HG02571 (cell line): ENCODE measurements around the gene EPB41L1.

Experiments
- ATAC-seq: cut with Tn5 transposase; IDR thresholded peaks from one replicate; pipeline ENCODE4 v1.9.1; 2021; ENCODE audit warnings: mild to moderate bottlenecking, moderate library complexity; ENCODE audit not compliant: unreplicated experiment

Gene EPB41L1

DNA sequence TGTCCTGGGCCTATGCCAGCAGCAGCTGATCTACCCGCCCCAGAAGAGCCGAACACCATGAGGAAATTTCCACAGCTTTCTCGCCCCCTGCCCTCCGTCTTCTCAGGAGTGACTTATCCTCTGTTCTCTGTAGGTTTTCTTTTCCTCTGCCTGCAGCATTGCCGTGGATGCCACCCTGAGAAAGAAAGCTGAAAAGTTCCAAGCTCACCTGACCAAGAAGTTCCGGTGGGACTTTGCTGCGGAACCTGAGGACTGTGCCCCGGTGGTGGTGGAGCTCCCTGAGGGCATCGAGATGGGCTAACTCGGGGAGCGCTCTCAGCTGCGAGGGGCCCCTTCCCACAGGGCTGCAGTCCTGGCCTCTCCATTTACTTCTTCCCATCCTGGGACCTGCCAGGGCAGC is 100.9 kb downstream of the EPB41L1 start:
- ATAC-seq, result no peak

DNA sequence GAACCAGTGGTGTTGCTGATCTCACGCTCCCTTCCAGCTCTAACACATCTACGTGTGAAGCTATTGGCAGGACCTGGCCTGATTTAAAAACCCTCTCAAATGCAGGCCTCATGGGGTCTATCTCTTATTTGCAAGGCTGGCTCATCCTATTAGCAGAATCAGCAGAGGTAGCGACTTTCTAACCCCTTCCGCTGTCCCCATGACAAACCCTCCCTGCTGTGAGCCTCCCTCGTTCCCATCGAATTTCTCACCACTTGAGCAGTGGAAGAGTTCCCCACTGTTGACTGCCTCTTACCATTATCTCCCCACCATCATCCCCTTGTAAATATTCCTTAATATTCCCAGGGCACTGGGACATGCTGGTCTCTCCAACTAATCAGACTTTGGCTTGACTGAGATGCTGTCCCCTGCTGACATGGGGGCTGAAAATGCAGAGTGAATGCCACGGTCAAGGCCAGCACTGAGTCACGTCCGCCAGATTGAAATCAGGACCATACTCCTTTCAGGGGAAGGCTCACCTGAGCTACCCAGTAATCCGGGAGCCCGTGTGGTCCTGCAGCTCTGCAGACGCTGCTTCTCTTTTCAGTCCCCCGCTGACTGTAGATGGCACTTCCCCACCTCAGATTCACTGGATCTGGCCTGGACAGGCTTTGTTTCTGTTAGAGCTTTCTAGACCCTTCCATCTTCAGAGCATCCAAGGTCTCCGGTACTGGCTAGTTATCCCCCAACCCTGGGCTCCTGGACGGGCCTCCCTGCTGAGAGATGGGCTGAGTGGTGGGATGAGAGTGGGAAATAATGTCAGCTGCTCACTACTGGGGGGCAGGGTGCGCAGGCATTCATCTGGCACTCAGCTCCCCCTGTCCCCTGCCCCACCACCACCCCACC is 104.9 kb downstream of the EPB41L1 start:
- ATAC-seq, result no peak

DNA sequence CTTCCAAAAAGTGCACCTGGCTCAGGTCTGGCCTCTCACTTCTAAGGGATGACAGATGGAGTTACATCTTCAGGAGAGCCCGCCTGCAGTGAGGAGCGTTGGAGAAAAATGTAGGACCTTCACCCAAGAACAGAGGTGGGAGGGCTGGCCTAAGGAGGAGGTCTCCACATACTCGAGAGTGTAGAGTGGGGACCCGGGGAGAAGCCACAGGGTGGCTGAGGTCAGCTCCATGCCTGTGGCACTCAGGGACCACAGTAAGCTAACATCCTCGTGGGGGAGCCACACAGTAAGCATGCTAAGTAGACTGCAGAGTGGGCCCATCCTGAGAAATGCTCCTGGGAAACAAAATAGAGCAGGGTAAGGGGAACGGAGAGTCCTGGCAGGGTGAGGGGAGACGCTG is 105.8 kb downstream of the EPB41L1 start:
- no peak for ATAC-seq

DNA sequence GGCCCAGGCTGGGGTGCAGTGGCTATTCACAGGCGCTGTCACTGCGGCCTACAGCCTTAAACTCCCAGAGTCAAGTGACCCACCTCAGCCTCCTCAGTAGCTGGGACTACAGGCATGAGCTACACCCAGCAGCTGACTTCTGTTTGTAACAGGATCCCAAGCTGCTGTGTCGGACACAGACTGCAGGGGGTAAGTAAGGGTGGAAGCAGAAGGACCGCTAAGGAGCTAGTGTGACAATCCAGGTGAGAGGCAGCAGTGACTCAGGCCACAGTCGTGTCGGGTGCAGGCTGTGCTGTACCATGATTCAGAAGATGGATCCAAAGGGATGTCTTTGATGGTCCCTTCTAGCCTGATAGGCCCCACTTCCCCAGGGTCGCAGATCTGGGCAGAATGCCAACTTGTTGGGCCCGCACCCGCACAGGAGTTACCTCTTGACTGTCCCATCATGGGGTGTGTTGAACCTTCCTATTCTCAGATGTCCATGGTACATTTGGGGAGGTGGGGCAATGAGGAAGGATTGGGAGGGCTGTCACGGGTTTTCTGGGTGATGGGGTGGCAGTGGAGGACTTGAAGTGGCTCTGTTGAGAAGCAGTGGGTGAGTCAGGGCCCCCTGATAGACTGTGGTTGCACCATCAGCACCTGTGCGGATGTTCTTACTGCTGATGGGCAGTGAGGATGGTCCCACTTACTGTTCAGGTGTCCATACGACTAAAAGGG is 107.0 kb downstream of the EPB41L1 start:
- no peak for ATAC-seq

DNA sequence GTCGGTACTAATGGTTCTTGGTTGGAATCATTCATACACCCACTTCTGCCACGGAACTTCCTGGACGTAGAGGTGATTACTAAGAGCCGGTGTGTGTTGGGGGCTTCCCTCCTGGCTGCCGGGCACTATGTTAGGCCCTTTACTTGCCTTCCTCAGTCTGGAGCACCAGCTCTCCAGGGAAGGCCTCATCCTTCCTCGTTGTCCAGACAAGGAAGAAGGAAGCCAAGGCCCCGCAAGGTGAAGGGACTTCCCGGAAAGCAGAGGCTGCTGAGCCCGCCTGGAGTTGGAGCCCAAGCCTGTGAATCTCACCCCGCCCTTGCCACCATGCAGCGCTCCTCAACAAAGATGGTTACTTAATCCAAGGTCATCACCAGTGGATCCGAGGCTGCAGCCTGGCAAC is 107.9 kb downstream of the EPB41L1 start:
- ATAC-seq, result no peak

DNA sequence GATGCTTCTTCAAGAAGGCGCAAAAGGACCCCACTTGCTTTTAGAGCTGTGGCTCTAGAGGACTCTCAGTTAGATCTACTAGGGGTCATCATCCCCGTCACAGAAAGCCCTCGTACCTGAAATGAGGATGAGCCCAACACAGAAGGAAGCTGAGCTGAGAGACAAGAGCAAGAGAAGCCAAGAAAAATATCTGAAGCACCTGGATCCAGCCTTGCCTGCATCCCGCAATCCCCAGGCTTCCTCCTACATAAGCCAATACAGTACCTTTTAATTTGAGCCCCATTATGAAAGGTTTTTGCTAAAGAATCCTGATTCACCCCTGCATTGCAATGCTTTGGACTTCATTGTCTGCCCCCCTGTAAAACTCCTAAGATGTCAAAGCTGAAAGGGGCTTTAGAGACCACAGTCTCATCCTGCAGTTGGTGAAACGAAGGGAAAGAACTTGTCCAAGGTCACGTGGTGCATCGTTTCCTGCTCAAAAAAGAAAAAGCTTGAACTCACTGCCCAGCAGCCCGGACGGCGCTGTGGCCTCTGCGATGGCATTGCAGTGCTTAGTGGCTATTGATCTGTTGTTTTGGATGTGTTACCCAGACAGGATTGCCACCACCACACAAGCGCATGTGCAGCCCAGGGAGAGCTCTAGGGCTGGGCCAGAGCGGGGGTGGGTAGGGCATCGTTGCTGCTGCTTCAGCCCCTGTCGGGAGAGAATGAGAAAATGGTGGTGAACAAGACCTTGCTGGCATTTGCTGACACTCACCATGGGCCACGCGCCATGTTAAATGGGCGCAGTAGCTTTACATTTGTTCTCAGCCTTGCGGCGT is 110.1 kb downstream of the EPB41L1 start:
- no peak for ATAC-seq

DNA sequence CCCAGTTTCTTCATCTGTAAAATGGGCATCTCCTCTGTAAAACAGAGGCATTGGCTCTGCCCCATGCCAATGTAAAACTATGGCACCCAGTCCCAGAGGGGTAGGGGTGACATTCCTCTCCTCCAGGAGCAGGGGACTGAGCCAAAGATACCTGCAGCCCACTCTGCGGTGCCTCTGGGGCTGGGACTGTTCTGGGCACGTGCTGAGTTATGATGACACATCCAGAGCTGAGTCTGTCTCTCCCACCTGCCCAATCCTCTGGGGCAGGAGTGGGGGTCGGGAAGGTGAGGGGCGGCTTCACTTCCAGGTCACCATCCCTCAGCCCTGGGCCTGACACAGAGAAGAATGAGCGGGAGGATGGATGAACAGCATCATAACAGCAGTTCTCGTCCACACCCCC is 111.6 kb downstream of the EPB41L1 start:
- ATAC-seq, result no peak

DNA sequence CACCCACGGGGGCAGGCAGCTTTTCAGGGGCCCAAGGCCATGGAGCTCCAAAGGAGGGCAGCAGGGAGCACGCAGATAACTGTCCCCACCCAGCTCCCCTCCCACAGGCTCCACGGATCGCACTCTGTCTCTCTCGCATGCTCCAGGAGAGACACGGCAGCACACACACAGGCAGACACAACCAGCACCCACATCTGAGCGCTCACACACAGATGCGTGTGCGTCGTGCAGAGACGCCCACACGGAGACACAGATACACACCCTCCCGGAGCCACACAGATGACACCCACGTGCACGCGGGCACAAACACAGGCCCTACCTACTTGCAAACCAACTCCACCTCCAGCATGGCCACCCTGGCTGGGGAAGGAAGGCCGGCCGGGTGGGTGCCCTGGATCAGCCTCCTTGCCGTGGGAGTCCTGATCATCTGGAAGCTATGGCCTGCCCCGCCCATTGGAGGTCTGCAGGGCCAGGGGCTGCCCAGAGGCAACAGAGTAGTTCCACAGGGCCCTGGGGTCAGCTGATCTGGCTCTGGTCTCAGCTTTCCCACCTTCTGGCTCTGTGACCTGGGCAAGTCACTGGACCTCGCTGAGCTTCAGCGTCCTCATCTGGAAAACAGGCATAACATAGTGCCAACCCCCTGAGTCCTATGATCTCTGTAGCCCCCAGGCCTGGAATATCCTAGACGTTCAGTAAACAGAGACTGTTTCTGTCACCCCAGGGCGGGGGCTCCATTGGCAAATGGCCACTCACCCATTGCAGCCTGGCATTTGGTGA is 113.3 kb downstream of the EPB41L1 start:
- ATAC-seq, result no peak

DNA sequence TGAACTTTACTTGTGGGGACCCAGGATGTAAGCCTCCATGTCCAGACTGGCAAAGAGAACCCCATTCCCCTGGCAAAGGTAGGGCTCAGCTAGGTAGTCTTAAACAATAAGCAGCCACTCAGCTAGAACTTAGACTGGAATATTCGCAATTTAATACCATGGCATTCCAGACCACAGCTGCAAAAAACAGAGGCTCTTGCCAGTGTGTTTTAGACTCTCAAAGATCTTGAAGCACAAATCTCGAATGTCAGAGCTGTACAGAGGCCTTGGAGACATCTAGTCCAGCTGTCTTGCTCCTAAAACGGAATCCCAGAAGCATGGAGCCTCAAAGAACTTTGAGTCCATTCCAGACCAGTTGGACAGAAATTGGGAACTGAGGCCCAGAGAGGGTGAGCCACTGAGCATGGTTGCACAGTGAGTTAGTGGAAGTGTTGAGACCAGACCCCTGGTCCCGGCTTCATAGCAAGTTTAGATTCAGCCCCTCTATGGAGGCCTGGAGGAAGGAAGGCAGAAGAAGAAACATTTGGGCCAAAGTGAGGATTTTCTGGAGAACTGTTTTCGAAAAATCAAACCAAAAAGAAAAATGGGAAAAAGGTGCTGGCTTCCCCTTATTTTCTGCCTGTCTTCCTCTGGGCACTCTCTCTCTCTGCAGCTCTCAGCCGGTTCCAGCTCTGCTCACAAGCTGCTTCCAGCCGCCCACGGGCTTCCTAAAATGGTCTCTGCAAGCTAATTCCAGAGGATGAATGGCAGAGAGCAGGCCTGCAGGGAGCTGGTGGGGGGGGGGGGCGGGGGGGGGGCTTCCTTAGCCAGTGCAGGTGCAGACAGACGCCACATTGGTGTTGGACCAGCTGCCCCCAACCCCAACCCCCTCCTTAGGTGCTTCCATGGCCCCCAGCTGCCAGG is 114.2 kb downstream of the EPB41L1 start:
- ATAC-seq, result no peak

DNA sequence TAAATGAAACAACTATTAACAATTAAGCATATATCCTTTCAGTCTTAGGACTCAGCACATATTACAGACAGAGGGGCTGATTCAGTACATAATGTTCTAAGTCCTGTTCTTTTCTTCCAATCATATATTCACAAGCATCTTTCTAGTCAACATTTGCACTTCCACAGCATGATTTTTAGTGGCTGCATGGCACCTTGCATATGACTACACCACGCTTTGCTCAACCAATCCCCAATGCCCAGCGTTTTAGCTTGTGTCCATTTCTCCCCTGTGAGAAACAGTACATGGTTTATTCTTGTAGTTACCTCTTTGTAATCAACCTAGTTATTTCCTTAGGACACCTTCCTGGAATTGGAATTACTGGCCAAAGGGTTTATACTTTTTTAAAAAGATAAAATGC is 115.0 kb downstream of the EPB41L1 start:
- no peak for ATAC-seq

DNA sequence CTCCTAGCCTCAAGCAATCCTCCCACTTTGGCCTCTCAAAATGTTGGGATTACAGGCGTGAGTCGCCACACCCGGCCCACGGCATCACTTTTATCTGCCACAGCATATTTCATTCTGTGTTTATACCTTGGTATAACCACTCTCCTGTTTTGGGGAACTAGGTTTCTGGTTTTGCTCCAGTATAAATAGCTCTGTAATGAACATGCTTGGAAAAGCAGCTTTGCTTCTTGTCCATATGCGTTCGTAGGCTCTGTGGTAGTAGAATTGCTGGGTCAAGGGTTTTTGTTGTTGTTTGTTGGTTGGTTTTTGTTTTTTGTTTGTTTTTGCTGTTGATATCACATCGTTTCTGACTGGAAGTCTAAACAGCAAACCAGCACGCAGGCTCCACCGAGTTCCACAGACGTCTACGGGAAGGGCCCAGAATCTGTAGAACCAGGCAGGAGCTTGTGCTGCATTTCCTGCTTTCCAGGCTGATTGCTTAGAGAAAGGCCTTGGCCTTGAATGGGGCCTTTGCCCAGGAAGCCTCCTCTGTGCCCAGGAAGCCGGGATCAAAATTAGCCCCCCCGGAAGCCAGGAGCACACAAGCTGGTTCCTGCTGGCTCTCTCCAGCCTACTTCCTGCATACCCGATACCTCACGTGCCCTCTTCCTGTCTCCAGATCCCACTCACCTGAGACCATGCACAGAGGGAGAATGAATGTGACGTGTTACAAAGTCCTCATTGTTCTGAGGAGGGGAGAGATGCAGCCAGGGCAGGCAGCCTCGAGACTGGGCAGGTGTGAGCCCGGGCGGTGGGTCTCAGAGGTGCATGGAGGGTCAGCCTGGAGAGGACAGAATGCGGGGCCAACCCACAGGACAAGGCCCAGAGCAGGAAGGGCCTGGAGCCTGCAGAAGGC is 116.5 kb downstream of the EPB41L1 start:
- no peak for ATAC-seq

DNA sequence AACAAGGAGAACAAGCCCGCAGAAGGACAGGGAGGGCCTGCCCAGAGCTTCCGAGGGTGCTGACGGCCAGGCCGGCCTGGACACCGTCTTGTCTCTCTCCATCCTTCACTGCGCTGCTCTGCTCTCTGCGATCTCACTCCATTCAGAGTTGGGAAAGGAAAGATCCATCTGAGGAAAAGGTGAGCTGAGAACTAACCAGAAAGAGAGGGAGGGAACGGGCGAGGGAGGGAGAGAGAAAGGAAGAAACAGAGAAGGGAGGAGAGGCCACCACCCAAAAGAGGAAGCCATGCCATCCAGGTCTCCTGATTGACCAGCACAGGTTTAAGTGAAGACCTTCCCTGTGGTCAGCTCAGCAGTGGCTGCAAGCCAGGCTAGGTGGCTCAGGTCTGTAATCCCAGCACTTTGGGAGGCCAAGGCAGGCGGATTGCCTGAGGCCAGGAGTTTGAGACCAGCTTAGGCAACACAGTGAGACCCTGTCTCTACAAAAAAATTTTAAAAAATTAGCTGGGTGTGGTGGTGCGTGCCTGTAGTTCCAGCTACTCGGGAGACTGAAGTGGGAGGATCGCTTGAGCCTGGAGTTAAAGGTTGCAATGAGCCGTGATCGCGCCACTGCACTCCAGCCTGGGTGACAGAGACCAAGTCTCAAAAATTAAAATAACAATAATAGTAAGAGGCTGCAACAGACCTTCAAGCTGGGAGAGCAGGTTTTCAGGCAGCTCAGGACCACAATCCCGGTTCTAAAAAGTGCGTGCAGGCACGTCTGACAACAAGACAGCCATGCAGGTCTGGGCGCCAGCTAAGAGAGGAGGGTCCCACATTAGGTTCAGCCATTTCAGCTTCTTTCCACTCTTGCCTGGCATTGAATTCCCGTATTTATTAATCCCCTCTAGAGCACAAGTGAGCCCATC is 117.4 kb downstream of the EPB41L1 start:
- ATAC-seq, result no peak

DNA sequence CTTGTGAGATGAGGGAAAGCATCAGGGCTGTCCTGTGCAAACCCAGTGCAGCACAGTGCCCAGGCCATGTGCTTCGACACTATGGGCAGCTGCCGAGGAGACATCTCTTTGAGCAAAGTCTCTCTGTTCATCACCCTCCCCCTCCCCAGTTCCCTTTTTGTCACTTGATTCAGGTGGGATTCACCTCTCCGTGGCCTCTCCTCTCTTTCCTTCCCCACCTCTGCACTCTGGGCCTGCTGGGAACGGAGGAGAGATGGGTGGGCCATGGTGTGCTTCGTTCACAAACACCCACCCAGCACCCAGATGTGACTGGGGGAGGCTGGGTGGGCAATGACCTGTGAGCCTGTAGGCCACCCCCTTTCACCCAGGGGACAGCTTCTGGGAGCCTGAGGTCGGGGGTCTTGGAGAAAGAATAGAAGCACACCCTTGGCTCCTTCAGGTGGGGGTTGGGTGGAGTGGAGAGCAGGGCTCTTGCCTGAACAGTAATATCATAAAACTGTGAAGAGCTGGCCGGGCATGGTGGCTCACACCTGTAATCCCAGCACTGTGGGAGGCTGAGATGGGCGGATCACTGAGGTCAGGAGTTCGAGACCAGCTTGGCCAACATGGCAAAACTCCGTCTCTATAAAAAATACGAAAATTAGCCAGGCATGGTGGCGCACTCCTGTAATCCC is 118.1 kb downstream of the EPB41L1 start:
- no peak for ATAC-seq

DNA sequence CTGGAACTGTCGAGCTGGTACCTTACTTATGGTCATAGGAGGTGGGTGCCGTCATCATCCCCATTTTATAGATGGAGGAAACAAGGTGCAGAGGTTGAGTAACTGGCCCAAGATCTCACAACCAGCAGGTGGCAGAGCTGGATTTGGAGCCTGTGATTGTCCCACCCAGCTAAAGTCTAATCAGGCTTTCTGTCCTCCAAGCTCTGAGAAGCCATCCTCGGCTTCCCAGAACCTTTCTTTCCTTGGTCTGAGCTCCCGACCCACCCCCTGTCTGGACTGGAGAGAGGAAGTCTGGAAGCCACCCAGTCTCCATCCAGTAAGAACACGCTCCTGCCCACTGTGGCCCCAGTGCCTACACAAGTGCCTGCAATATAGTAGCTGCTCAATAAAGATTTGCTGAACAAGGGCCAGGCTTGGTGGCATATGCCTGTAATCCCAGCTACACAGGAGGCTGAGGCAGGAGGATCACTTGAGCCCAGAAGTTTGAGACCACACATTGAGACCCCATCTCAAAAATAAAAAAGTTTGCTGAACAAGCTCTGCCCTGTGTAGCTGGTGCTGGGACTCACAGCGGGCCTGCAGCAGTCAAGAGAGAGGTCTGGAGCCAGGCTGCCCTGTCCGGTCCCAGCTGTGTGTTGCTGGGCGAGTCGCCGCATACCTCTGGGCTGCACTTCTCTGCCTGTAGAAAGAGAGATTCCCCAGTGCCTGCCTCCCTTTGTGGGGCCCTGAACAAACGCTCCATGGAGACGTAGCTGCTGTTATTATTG is 119.1 kb downstream of the EPB41L1 start:
- no peak for ATAC-seq

DNA sequence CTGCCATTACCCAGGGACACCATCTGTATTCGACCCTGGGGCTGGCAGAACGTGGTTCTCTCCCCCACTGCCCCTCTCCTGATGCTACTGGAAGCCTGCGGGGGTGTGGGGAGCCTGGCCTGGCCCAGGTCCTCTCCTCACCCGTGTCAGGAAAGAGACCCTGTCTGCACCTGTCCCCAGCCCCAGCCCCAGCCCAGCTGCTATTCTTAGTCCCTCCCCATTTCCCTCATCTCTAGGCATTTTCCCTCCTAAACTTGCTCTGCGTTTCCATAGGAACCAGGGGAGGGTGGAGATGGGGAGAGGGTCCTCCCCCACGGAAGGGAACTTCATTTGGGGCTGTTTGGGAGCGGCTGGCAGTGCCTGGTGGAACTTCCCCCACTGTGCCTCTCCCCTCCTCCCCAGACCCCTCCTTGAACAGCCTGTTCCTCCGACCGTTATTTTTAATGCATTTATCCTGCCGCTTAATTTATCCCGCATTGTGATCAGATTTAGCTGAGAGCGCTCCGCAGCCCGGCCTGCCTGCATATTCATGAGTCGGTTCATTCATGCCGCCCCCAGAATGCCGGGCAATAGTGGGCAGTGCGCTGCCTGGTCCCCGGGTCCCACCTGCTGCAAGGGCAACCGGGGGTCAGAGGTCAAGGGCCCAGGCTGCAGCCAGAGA is 119.8 kb downstream of the EPB41L1 start:
- ATAC-seq, result no peak

DNA sequence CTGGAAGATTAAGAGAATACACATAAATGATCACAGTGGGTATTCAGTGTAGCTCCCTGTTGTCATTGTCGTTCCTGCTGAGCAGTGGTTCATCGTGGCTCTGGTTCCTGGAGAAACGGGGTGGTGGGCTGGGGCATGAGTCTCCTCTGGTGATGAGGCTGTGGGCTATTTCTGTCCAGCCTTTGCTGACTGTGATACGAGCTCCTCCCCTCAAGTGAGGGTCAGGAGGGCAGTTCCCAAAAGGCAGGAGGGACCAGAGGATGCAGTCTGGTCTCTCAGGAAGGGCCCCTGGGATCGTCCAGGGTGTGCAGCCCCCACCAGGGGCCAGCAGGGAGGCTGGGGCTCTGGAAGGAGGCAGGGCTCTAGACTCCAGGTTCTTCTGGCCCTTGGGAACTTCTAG is 120.5 kb downstream of the EPB41L1 start:
- ATAC-seq, result no peak
